KOPT-K1 (cell line): ENCODE data around the gene SLC44A2.

Source experiments
- H3K27ac ChIP-seq: fragments of 200-600 bp; sonication (generic); 2 replicates; pipeline ENCODE4 v1.5.1; 2016; ENCODE audit warnings: antibody characterized with exemption, mild to moderate bottlenecking, low read depth, low read length; ENCODE audit not compliant: poor library complexity, severe bottlenecking
- H3K36me3 ChIP-seq: fragments of 200-600 bp; sonication (generic); 2 replicates; pipeline ENCODE4 v1.5.1; 2017; ENCODE audit warnings: antibody characterized with exemption, mild to moderate bottlenecking, low read length, moderate library complexity; ENCODE audit not compliant: insufficient read depth
- H3K9me3 ChIP-seq: fragments of 200-600 bp; sonication (generic); 2 replicates; pipeline ENCODE4 v1.5.1; 2017; ENCODE audit warnings: antibody characterized with exemption, low read length, mild to moderate bottlenecking; ENCODE audit not compliant: insufficient read depth, poor library complexity, severe bottlenecking

Gene SLC44A2

GRCh38 chr19:10625003-10625761 lies at the start of gene SLC44A2:
Gene SLC44A2, plus strand, starts transcription at chr19:10625553. Its CDS starts 81 bp downstream, at chr19:10625634.
- Histone ChIP-seq H3K36me3 (peaks cover 30% of the 10 kb centered on the region), H3K9me3 (no peaks in the 10 kb centered on the region), H3K27ac (no peak within 1 kb of the TSS)

GRCh38 chr19:10577951-10578350 lies 47.4 kb upstream of the SLC44A2 start:
- Histone ChIP-seq H3K36me3 (no peaks in the 10 kb centered on the region), H3K27ac (no peak overlapping the region), H3K9me3 (no peaks in the 10 kb centered on the region)

- Histone ChIP-seq H3K27ac (no peak overlapping the region), H3K9me3 (no peaks in the 10 kb centered on the region), H3K36me3 (no peaks in the 10 kb centered on the region)
Observed at GRCh38 chr19:10580979-10581631, 44.2 kb upstream of the SLC44A2 start.

- Histone ChIP-seq H3K36me3 (no peaks in the 10 kb centered on the region), H3K27ac (no peak overlapping the region), H3K9me3 (no peaks in the 10 kb centered on the region)
Observed at GRCh38 chr19:10582091-10582490, 43.3 kb upstream of the SLC44A2 start.

DNA sequence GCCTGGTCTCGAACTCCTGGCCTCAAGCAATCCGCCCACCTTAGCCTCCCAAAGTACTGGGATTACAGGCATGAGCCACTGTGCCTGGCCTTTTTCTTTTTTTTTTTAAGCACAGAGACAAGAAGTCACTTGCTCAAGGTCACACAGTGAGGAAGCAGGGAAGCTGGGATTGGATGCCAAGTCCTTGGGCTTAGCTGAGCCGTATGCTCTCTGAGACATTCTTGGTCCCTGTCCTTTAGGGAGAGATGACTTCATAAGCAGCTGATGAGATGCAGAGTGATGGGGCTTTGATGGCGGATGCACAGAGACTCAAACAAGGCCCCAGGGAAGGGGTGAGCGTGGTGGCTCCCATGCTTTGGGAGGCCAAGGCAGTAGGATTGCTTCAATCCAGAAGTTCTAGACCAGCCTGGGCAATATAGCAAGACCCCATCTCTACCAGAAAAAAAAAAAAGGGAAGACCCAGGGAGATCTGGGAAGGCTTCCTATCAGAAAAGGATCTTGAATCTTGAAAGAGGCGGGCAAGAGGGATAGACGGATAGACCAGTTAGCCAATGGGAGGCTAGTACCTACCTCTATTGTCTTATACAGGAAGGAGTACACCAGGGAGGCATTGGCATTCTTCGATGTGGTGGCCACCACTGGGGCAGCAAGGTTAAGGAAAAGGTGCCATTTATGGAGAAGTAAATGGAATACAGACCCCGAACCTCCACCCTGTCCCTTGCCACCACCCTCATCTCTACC lies 42.1 kb upstream of the SLC44A2 start:
- H3K9me3 ChIP-seq, result no peaks in the 10 kb centered on the region
- no peak overlapping the region for H3K27ac ChIP-seq
- no peaks in the 10 kb centered on the region for H3K36me3 ChIP-seq

- H3K9me3 ChIP-seq, result no peaks in the 10 kb centered on the region
- no peaks in the 10 kb centered on the region for H3K36me3 ChIP-seq
- H3K27ac ChIP-seq, result no peak overlapping the region
Observed at GRCh38 chr19:10586396-10586795, 39.0 kb upstream of the SLC44A2 start.

DNA sequence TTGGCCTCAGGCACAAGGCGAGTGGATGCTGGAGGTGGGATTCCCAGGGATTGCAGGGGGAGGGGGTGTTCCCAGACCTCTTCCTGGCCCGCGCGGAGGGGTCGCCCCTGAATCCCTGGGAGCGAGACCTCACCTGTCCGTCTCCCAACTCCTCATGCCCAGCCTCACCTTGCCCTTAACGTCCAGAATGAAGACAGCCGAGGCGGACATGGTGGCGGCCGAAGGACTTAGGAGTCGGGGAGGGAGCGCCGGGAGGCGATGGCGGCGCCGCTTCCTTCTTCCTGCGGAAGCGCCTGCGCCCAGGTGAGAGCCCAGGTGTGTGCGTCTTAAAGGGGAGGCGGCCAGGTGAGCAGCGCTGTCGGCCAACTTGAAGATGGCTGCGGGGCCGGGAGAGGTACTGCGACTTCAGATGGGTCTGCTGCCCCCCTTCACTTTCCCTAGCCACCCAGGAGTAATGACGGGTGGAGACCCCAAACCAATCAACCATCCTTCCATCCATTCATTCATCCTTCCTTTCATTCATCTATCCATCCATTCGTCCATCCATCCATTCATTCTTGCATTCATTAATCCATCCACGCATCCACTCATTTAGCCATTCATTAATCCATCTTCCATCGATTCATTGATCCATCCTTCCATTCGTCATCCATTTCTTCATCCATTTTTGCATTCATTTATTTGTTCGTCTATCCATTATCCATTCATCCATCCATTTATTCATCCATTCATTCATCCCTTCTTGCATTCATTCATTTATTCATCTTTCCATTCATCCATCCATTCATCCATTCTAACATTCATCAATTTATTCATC lies 38.1 kb upstream of the SLC44A2 start, which contains the start of gene AP1M2:
TSS of gene AP1M2 (minus strand) at position 291 of the 817 bp plus-strand sequence. CDS start at position 210, 81 bp downstream.
- Histone ChIP-seq H3K27ac (no peak within 1 kb of the TSS), H3K9me3 (no peaks in the 10 kb centered on the region), H3K36me3 (no peaks in the 10 kb centered on the region)

GRCh38 chr19:10587839-10588150 lies 37.6 kb upstream of the SLC44A2 start:
- H3K27ac ChIP-seq, result no peak overlapping the region
- H3K9me3 ChIP-seq, result no peaks in the 10 kb centered on the region
- no peaks in the 10 kb centered on the region for H3K36me3 ChIP-seq

GRCh38 chr19:10593148-10593547 lies 32.2 kb upstream of the SLC44A2 start:
- no peaks in the 10 kb centered on the region for H3K9me3 ChIP-seq
- H3K36me3 ChIP-seq, result no peaks in the 10 kb centered on the region
- no peak overlapping the region for H3K27ac ChIP-seq

GRCh38 chr19:10593820-10594637 lies 31.3 kb upstream of the SLC44A2 start:
- no peaks in the 10 kb centered on the region for H3K9me3 ChIP-seq
- H3K27ac ChIP-seq, result no peak overlapping the region
- no peaks in the 10 kb centered on the region for H3K36me3 ChIP-seq

- no peaks in the 10 kb centered on the region for H3K36me3 ChIP-seq
- H3K9me3 ChIP-seq, result no peaks in the 10 kb centered on the region
- no peak overlapping the region for H3K27ac ChIP-seq
Observed at GRCh38 chr19:10600149-10600548, 25.2 kb upstream of the SLC44A2 start.

DNA sequence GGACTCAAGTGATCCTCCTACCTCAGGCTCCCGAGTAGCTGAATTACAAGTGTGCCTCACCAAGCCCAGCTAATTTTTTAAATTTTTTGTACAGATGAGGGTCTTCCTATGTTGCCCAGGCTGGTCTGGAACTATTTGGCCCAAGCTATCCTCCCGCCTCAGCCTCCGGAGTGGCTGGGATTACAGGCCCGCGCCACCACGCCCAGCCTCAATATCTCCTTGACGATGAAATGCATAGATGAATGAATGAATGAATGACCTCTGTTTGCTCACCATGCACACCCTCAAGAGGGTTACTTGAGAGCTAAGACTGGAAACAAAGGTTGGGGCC lies 23.4 kb upstream of the SLC44A2 start:
- H3K36me3 ChIP-seq, result no peaks in the 10 kb centered on the region
- H3K27ac ChIP-seq, result no peak overlapping the region
- H3K9me3 ChIP-seq, result no peaks in the 10 kb centered on the region

GRCh38 chr19:10602330-10603083 lies 22.8 kb upstream of the SLC44A2 start:
- peak overlapping the region; percentile 91 for H3K27ac ChIP-seq
- H3K36me3 ChIP-seq, result no peaks in the 10 kb centered on the region
- H3K9me3 ChIP-seq, result no peaks in the 10 kb centered on the region
